HepG2 (cell line): ENCODE data around the gene MAMLD1. TPM values are rescaled to one million over a fixed set of nuclear protein-coding genes. Genes with fewer than 3 reads are reported as not detected.

Experiments used
- ATAC-seq: fragments of 200-7000 bp; cut with Tn5 transposase; 3 replicates; pipeline ENCODE4 v1.9.1; 2020; ENCODE audit warnings: mild to moderate bottlenecking, moderate library complexity
- BruUV-seq: library from RNA; stranded (reverse); fragments of 400-500 nt; replicated peaks from 2 replicates; lab custom pipeline; 2021; lab: Mats Ljungman, UMichigan
- CTCF ChIA-PET: fragments of 300-600 bp; formaldehyde crosslinking; extraction: SDS; loops from one replicate; lab custom pipeline; 2021; ENCODE audit warnings: low total read pairs, inconsistent platforms, low intra/inter-chr PET ratio; lab: Yijun Ruan, JAX
- POLR2A ChIA-PET: fragments of 350-600 bp; sonication (Branson Sonifier 250); formaldehyde crosslinking; loops from one replicate; lab custom pipeline; 2020; ENCODE audit warnings: antibody characterized with exemption, inconsistent platforms; lab: Yijun Ruan, JAX
- DNase-seq: peaks from one replicate; pipeline ENCODE4 v3.0.0-alpha.2; 2015; ENCODE audit warnings: low spot score
- FAIRE-seq: peaks from 3 replicates; lab custom pipeline; 2011; peaks lifted over from hg19 to GRCh38; lab: Jason Lieb, UNC
- H2AFZ ChIP-seq: one replicate; pipeline ENCODE4 v1.6.1; 2011; ENCODE audit warnings: low read length, inconsistent platforms
- H3K27ac ChIP-seq: fragments of 300-600 bp; 3 replicates; pipeline ENCODE4 v1.8.0; 2011; ENCODE audit warnings: mixed run types, mild to moderate bottlenecking, mixed read lengths, low read length, inconsistent platforms; ENCODE audit not compliant: insufficient read depth; ENCODE audit errors: extremely low read length
- H3K27me3 ChIP-seq, 2 experiments: fragments of 200-600 bp in 1 of 2; 2 replicates in 1 of 2; 3 replicates in 1 of 2; pipeline versions ENCODE4 v1.6.0 to v1.8.0; 2011; ENCODE audit warnings: low read length in 2 of 2, mild to moderate bottlenecking in 2 of 2, moderate library complexity in 2 of 2, inconsistent platforms in 1 of 2; ENCODE audit not compliant: insufficient read depth in 2 of 2, control insufficient read depth in 1 of 2
- H3K36me3 ChIP-seq, 2 experiments: fragments of 200-600 bp in 1 of 2; replicated peaks in 1 of 2; 2 replicates in 1 of 2; 3 replicates in 1 of 2; pipeline versions ENCODE4 v1.5.1 to v1.8.0; 2011; ENCODE audit warnings: low read length in 2 of 2, inconsistent platforms in 1 of 2; ENCODE audit not compliant: insufficient read depth in 2 of 2, control insufficient read depth in 1 of 2
- H3K4me1 ChIP-seq: 2 replicates; pipeline ENCODE4 v1.5.1; 2012; ENCODE audit warnings: low read length, inconsistent platforms; ENCODE audit not compliant: insufficient read depth
- H3K4me2 ChIP-seq: 2 replicates; pipeline ENCODE4 v1.6.0; 2011; ENCODE audit warnings: low read depth, low read length, inconsistent platforms
- H3K4me3 ChIP-seq, 3 experiments: fragments of 200-600 bp in 1 of 3; sonication (generic), shearing (Covaris generic) in 1 of 3; replicated peaks in 1 of 3; 2 replicates each; pipeline ENCODE4 v1.5.1; 2011 to 2016; ENCODE audit warnings: low read length in 3 of 3, inconsistent platforms in 2 of 3, low read depth in 2 of 3, mild to moderate bottlenecking in 2 of 3, control low read depth in 1 of 3, mixed read lengths in 1 of 3; ENCODE audit not compliant: insufficient read depth in 1 of 3
- H3K79me2 ChIP-seq: one replicate; pipeline ENCODE4 v1.6.1; 2011; ENCODE audit warnings: low read length, inconsistent platforms; ENCODE audit not compliant: insufficient read depth
- H3K9ac ChIP-seq: 2 replicates; pipeline ENCODE4 v1.6.0; 2011; ENCODE audit warnings: mild to moderate bottlenecking, low read depth, low read length, inconsistent platforms; ENCODE audit not compliant: insufficient read depth
- H3K9me3 ChIP-seq: 2 replicates; pipeline ENCODE4 v1.5.1; 2012; ENCODE audit warnings: mild to moderate bottlenecking, low read length
- H4K20me1 ChIP-seq: 2 replicates; pipeline ENCODE4 v1.6.0; 2011; ENCODE audit warnings: inconsistent platforms, mild to moderate bottlenecking, low read length, moderate library complexity; ENCODE audit not compliant: insufficient read depth
- AGO2 ChIP-seq: fragments of 200-400 bp; formaldehyde crosslinking; optimal IDR thresholded peaks from 2 replicates; pipeline ENCODE3; 2017; ENCODE audit warnings: mild to moderate bottlenecking, low read depth, low read length, moderate library complexity
- BORCS8-MEF2B ChIP-seq: sonication (generic); formaldehyde crosslinking; IDR thresholded peaks from 2 replicates; pipeline ENCODE4 v1.8.0; 2022; ENCODE audit warnings: mild to moderate bottlenecking, missing genetic modification reagents
- MXD4 ChIP-seq: IDR thresholded peaks from 2 replicates; pipeline ENCODE4 v1.6.1; 2016; ENCODE audit warnings: mild to moderate bottlenecking, missing biosample characterization, missing genetic modification reagents
- NFYB ChIP-seq: sonication (generic); formaldehyde crosslinking; IDR thresholded peaks from 2 replicates; pipeline ENCODE4 v1.4.0; 2020; ENCODE audit warnings: missing genetic modification reagents
- RCOR2 ChIP-seq: IDR thresholded peaks from 2 replicates; pipeline ENCODE4 v1.6.1; 2016; ENCODE audit warnings: missing biosample characterization, missing genetic modification reagents
- SP5 ChIP-seq: IDR thresholded peaks from 2 replicates; pipeline ENCODE4 v1.6.1; 2016; ENCODE audit warnings: low read depth, borderline replicate concordance
- STAG1 ChIP-seq: sonication (generic); formaldehyde crosslinking; IDR thresholded peaks from 2 replicates; pipeline ENCODE4 v1.4.0; 2020; ENCODE audit warnings: missing genetic modification reagents
- ZEB1 ChIP-seq: IDR thresholded peaks from 2 replicates; pipeline ENCODE4 v1.6.1; 2012; ENCODE audit warnings: mild to moderate bottlenecking, low read depth, inconsistent platforms; ENCODE audit not compliant: insufficient replicate concordance
- ZNF17 ChIP-seq: sonication (generic); formaldehyde crosslinking; IDR thresholded peaks from 2 replicates; pipeline ENCODE4 v1.5.0; 2020; ENCODE audit warnings: mild to moderate bottlenecking, missing genetic modification reagents
- ZNF180 ChIP-seq: sonication (generic); formaldehyde crosslinking; IDR thresholded peaks from 2 replicates; pipeline ENCODE4 v1.4.0; 2020; ENCODE audit warnings: low read depth, missing genetic modification reagents, borderline replicate concordance
- ZNF639 ChIP-seq: conservative IDR thresholded peaks from 2 replicates; pipeline ENCODE4 v1.6.1; 2018; ENCODE audit warnings: missing genetic modification reagents
- ZNF670 ChIP-seq: sonication (generic); formaldehyde crosslinking; IDR thresholded peaks from 2 replicates; pipeline ENCODE4 v1.8.0; 2022; ENCODE audit warnings: mild to moderate bottlenecking, missing genetic modification reagents, borderline replicate concordance
- ZNF7 ChIP-seq: IDR thresholded peaks from 2 replicates; pipeline ENCODE4 v1.6.1; 2016; ENCODE audit warnings: missing biosample characterization, missing genetic modification reagents
- ZNF720 ChIP-seq: sonication (generic); formaldehyde crosslinking; IDR thresholded peaks from 2 replicates; pipeline ENCODE4 v1.4.0; 2020; ENCODE audit warnings: missing genetic modification reagents
- ZNF737 ChIP-seq: sonication (generic); formaldehyde crosslinking; IDR thresholded peaks from 2 replicates; pipeline ENCODE4 v1.5.0; 2020; ENCODE audit warnings: missing genetic modification reagents, mild to moderate bottlenecking, borderline replicate concordance
- ZSCAN21 ChIP-seq: sonication (generic); formaldehyde crosslinking; IDR thresholded peaks from 2 replicates; pipeline ENCODE4 v1.8.0; 2022; ENCODE audit warnings: mild to moderate bottlenecking, missing genetic modification reagents, moderate library complexity, borderline replicate concordance
- ZSCAN22 ChIP-seq: sonication (generic); formaldehyde crosslinking; IDR thresholded peaks from 2 replicates; pipeline ENCODE4 v1.4.0; 2020; ENCODE audit warnings: mild to moderate bottlenecking, missing genetic modification reagents
- WGBS: methylation state at CpG from one replicate; pipeline ENCODE4 v1.1.6; 2017; ENCODE audit warnings: low lambda C conversion rate; 5-methylcytosine and 5-hydroxymethylcytosine counted together
- in situ Hi-C: cut with HindIII; loops from 2 replicates; pipeline ENCODE4 v1.10.0; 2017; ENCODE audit warnings: low pct_unique_long_range_greater_than_20kb; ENCODE audit not compliant: extremely low pct_ligation_motif_present
- intact Hi-C: fragments of 100-400 bp; cut with micrococcal nuclease; formaldehyde crosslinking; loops from one replicate; pipeline ENCODE4 v1.10.0; 2022; ENCODE audit not compliant: unreplicated experiment
- polyA plus RNA-seq, 8 experiments: library from polyadenylated mRNA; depleted of rRNA in 3 of 8; stranded (reverse) in 7 of 8; unstranded in 1 of 8; fragments of >200 nt; fragmentation: Illumina TruSeq in 4 of 8; extraction: Trizol in 4 of 8; gene quantifications; 2 replicates each; pipeline versions ENCODE4 v1.2.1 to v1.2.3, GENCODE V29; 2011 to 2016; ENCODE audit warnings: low read depth in 4 of 8, missing spikeins in 1 of 8, mixed read lengths in 1 of 8; ENCODE audit not compliant: insufficient read depth in 1 of 8
- total RNA-seq, 5 experiments: library from RNA; depleted of rRNA; stranded (reverse); fragments of >200 nt; fragmentation: Illumina TruSeq; extraction: Trizol; gene quantifications; 2 replicates each; pipeline ENCODE4 v1.2.3, GENCODE V29; 2016; ENCODE audit warnings: low read depth in 1 of 5

Gene MAMLD1
- total and polyA plus RNA-seq, 2 of the 13 experiments (the other 11 are each of a cell fraction or from before 2014, with no cell fraction given), result not detected

- no peak for TF ChIP-seq ZEB1
- no peak for TF ChIP-seq ZSCAN21 (CRISPR knock-in tag)
- TF ChIP-seq ZNF737 (CRISPR knock-in tag), result no peak
- TF ChIP-seq SP5 (CRISPR knock-in tag), result no peak
- TF ChIP-seq NFYB (CRISPR knock-in tag), result no peak
- no peak for TF ChIP-seq ZNF7 (CRISPR knock-in tag)
- no peak for TF ChIP-seq MXD4 (CRISPR knock-in tag)
- no peak for TF ChIP-seq ZNF670 (CRISPR knock-in tag)
- no peak for TF ChIP-seq ZSCAN22 (CRISPR knock-in tag)
- no peak for TF ChIP-seq ZNF639 (CRISPR knock-in tag)
- TF ChIP-seq ZNF180, result no peak
- TF ChIP-seq STAG1 (CRISPR knock-in tag), result no peak
- TF ChIP-seq ZNF17 (CRISPR knock-in tag), result no peak
- no peak for TF ChIP-seq RCOR2
- TF ChIP-seq AGO2, result no peak
- TF ChIP-seq ZNF720 (CRISPR knock-in tag), result no peak
- no peak for TF ChIP-seq BORCS8-MEF2B
- POLR2A ChIA-PET, result no interaction called here
Measured at GRCh38 chrX:150478496-150479492, 115.7 kb downstream of the MAMLD1 start.

More at GRCh38 chrX:150478496-150479492, 115.7 kb downstream of the MAMLD1 start:
- H3K36me3 ChIP-seq, result no peaks in the 10 kb centered on the region
- in situ Hi-C loops (loop anchor here (25.0 kb wide), 1 partner anchor 516 kb away; no protein-coding TSS in a partner anchor), intact Hi-C loops (no loop called here)
- WGBS, result 49% methylated on average over 13 of the region's 13 CpGs
- FAIRE-seq (no peak), DNase-seq (no peak), ATAC-seq (no peak)
- H3K4me3 ChIP-seq, result no peak overlapping the region
- no peaks in the 10 kb centered on the region for H3K4me1 ChIP-seq
- no peak overlapping the region for H3K9ac ChIP-seq
- H3K79me2 ChIP-seq, result no peaks in the 10 kb centered on the region
- no TSS peak for BruUV-seq
- CTCF ChIA-PET, result no interaction called here
- H3K27ac ChIP-seq, result no peak overlapping the region
- no peaks in the 10 kb centered on the region for H4K20me1 ChIP-seq
- H3K9me3 ChIP-seq, result no peaks in the 10 kb centered on the region
- H2AFZ ChIP-seq, result no peak overlapping the region
- H3K4me2 ChIP-seq, result no peak overlapping the region
- no peaks in the 10 kb centered on the region; a peak in 1 of 5 replicates for H3K27me3 ChIP-seq
